Hematopoietic multipotent progenitor cell treated with erythropoietin and hydrocortisone succinate and interleukin-3 and kit ligand, for 8 days (in vitro differentiated cells): Measurements from ENCODE around the gene NPAS4.
"Not testable (repeated sequence)": the region's sequence is repeated elsewhere in the genome, so short reads cannot be mapped to it uniquely, and the experiment has no call there.

Source experiments
- DNase-seq: peaks from one replicate; pipeline ENCODE4 v3.0.0-alpha.2; 2015

Gene NPAS4

DNA sequence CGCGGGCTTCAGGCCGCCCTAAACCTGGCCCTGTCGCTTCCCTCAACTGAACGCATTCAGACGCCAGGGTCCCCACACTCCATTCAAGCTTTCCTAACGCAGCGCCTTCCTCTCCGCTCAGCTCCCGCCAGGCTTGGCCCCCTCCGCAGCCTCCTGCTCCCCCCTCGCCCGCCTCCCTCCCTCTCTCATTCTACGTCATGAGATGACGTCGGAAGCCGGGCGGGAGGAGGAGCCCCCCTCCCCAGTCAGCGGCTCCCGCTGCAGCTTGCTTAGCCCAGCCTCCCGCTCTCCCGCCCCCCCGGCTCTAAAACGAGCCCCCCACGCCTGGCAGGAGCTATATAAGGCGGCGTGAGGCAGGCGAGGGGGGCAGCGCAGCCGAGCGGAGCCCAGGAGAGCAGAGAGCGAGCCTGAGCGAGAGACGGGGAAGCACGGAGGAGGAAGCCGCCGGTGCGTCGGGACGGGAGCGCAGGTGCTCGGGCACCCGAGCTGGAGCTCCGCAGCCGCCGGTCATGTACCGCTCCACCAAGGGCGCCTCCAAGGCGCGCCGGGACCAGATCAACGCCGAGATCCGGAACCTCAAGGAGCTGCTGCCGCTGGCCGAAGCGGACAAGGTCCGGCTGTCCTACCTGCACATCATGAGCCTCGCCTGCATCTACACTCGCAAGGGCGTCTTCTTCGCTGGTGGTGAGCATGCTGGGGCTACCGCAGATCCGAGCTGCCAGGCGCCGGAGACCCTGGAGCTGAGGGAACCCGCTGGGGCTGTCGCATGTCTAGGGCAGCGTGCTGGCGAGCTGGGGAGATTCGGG lies at the start of gene NPAS4:
NPAS4 (plus strand) TSS at position 365 of the 806 bp plus-strand sequence; CDS start at position 510, 145 bp downstream.
- DNase-seq = no peak

DNA sequence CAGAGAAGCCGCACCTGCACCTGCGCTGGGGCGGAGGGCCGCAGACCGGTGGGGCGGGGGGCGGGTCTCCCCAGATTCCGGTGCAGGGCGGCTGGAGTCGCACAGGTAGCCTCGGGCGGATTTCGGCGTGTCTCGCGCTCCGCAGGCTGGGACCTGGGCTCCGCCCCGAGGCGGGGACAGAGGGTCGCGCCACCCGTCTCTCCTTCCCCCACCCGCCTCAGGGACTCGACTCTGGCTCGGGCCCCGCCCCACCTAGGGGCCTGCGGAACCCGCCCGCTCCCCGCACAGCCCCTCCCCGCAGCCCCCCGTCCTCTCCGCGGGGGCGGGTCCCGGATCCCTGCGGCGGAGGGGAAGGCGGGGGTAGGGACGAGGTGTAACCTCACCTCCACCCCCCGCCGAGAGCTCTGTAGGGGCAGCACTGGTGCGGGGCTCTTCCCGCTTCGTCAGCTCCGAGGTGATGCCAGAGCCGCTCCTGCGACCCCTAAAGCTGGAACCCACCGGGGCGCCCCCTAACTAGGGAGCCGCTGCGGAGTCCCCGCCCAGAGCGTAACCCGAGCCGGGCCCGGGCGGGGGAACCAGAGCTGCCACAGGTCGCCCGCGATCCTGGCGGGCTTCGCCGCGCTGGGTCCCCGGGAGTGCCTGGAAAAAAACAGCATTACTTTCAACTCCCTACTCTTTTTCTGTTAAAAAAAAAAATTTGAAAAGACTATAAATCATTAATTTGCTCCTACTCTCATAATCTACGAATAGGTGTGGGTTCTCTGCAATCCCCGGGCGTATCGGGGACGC lies 49.0 kb upstream of the NPAS4 start, which contains the start of gene SLC29A2:
SLC29A2 (minus strand) TSS at position 134 of the 789 bp plus-strand sequence. CDS start 169 bp downstream, outside the sequence.
- peak; percentile 83 for DNase-seq

DNA sequence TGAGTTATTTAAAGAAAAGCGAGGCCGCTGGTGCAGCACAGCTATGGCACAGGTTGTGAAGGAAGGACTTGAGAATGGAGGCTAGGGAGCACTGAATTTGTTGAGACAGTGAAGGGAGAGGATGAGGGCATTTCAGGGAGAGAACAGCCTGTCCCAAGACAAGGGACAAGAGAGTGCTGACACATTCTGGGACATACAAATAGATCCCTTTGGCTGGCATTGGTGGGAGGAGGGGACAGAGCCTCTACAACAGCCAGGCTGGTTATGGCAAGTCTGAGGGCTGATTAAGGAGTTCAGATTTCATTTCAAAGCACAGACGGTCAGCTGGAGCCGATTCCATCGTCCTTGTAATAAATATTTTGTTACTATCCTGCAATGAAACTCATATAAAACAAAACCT lies 47.6 kb upstream of the NPAS4 start:
- no peak for DNase-seq

DNA sequence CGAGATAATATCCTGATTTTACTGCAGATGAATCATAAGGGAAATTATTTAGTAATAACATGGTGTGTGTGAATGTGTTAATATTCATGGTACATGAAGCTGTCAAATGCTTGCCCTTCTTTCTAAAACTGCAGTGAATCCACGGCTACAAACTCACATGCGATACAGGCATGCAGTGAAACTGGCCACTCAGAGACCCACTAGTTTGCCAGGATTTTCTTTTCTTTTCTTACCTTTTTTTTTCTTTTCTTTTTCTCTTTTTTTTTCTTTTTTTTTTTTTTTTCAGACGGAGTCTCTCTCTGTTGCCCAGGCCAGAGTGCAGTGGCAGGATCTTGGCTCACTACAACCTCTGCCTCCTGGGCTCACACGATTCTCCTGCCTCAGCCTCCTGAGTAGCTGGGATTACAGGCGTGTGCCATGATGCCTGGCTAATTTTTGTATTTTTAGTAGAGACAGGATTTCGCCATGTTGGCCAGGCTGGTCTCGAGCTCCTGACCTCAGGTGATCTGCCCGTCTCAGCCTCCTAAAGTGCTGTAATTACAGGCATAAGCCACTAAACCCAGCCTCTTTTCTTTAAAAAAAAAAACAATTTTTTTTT lies 47.0 kb upstream of the NPAS4 start:
- not testable (repeated sequence) for DNase-seq

DNA sequence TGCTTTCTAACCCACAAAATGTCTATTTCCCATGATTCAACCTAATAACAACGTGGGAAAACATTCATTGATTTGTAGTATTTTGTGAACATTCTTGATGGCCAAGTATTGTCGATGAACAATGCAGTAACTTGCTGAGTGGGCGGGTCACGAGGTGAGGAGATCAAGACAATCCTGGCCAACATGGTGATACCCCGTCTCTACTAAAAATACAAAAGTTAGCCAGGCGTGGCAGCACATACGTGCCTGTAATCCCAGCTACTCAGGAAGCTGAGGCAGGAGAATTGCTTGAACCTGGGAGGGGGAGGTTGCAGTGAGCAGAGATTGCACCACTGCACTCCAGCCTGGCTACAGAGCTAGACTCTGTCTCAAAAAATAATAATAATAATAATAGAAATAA lies 40.6 kb upstream of the NPAS4 start:
- not testable (repeated sequence) for DNase-seq

DNA sequence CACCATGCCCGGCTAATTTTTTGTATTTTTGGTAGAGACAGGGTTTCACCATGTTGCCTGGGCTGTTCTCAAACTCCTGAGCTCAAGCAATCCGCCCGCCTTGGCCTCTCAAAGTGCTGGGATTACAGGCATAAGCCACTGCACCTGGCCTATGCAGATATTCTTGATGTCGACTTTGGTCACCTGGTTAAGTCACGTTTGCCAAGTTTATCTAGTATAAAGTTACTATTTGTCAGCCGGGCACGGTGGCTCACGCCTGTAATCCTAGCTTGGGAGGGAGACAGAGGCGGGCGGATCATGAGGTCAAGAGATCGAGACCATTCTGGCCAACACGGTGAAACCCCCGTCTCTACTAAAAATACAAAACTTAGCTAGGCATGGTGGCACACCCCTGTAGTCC lies 36.5 kb upstream of the NPAS4 start:
- not testable (repeated sequence) for DNase-seq

DNA sequence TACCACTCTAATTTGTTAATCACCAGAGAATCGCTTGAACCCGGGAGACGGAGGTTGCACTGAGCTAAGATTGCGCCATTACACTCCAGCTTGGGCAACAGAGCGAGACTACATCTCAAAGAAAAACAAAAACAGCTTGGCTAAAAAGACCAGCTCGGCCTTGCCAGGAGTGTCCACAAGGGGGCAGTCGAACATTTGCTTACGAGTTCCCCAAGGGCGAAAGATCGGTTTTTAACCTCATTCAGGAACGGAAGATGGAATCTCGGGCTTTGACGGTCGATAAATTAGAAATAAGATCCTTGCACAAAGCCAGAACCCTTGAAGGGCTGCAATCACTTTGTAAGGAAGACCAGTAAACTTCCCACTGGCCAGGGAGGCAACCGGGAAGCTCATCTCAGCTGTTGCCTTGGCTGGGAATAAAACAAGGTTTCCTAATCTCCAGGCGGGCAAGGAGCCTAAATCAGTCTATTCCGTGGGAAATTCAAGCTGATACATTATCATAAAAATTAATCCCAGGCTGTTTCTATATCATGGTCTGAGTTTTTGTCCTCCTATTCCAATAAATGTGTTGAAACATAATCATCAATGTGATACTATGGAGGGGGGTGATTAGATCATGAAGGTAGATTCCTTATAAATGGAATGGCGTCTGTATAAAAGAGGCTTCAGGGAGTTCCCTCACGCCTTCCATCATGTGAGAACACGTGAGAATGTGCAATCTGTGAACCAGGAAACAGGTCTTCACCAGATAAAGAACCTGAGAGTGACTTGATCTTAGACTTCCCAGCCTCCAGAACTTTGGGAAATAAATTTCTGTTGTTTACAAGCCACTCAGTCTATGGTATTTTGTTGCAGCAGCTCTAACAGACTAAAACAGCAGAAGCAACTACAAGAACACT lies 34.4 kb upstream of the NPAS4 start:
- peak; percentile 84 for DNase-seq

DNA sequence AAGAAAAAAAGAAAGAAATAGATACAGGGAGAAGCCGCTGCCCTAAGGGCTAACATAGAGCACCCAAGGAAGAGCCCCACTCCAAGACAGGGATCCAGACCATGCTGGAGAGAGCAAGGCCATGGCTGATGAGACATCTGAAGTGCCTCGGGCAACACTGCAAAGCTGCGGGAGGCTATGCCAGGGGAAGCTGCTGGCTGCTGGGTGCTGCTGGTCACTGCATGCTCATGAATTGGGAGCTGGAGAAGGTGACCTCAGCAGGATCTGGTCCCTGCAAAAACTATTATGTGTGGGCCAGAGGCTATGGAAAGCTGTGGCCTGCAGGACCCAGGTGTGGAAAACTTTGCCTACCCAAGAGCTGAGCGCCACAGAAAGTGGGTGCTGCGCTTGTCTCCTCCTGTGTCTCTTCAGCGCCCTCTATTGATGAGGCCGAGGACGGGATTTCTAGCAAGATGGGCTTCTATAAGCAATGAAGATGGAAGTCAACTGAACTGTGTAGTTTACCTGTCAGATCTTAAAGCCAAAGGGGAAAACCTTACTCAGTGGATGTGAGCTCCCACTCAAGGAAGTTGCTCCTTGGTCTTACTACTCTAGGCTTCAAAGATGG lies 32.0 kb upstream of the NPAS4 start:
- peak; percentile 83 for DNase-seq

DNA sequence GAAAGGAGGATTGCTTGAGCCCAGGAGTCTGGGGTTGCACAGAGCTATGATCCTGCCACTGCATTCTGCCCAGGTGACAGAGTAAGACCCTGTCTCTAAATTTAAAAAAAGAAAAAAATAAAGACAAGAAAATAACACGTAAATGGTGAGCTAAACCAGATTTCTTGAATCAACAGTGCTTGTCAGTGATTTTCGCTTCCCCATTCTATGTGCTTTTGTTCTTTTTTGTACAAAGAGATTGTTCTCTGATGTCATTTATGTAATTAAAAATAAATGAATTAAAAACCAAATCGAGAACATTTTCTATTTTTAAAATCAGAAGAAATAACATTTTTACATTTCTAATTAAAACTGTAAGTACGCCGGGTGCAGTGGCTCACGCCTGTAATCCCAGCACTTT lies 29.5 kb upstream of the NPAS4 start:
- DNase-seq = no peak

DNA sequence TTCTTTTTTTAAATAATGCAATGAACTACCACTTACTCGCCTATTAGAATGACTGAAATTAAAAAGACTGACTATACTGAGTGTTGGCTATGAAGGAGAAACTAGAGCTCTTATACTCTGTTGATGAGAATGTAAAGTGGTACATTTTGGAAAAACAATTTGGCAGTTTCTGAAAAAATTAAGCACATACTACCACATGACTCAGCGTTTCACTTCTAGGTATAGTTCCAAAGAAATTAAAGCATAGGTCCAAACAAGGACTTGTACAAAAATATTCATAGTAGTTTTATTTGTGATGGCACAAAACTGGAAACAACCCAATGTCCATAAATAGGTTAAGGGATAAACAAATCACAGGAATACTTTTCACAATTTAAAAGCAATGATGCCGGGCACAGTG lies 26.9 kb upstream of the NPAS4 start:
- no peak for DNase-seq

DNA sequence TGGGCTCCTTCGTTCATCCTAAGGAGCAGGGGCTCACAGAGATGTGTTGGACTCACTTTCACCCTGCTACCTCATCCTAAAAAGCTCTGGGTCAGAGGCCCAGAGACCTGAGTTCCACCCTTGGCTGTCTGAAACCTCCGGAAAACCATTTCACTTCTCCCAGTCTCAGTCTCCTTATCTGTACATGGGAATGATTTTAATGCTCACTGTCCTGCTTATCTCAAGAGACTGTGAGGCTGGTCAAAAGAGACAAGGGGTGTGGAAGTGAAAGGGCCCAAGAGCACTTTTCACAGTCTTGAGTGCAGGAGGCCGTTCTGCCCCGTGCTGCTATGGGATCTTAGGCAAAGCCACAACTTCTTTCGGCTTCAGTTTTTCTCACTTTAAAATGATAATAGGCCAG lies 13.2 kb upstream of the NPAS4 start:
- DNase-seq = no peak

DNA sequence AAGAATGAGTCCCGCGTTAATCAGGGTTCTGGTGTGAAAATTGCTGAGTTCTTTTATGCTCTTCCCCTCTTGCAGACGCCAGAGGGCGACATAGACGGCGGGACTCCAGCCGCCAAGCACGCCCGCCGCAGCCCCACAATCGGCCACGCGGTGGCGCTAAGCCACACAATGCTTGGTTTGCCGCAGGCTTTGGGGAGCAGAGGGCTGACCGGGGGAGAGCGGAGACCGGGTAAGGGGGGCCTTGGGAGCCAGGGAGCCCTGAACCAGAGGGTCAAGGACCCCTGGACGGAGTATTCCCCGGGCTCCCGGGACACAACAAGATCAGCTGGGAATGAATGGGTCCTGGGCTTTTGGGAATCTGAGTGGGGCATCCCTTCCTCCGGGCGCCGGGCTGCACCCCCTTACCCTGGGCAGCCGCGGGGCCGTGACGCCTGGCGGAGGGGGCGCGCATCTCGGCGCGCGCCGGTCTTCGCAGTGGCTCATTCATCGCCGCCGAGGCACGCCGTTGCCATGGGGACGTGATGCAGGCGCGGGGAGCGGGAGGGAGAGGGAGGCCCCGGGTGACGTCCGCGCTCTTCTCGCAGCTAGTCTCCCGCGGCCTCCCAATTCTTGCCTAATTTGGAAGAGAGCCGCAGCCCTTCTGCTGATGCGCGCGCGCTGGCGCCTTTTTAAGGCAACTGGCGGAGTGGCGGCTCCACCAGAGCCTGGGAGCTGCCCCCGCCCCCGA lies 12.2 kb upstream of the NPAS4 start:
- peak; percentile 83 for DNase-seq

DNA sequence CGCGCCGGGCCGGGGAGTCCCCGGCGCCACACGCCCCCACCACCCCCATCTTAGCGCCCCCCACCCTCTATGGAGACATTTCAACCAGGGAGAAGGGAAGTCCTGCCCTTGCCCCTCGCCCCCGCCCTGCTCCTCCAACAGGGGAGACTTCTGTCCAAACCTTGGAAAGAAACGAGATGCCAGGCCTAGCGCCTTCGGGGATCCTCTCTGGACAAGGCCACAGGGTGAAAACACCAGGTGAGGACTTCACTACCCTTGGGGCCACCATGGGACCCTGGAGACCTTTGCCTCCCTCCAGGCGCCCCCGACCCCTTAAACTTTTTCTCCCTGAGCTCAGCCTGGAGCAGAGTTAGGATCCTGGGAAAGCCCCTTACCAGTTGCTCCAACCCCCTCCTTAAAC lies 11.6 kb upstream of the NPAS4 start:
- no peak for DNase-seq

DNA sequence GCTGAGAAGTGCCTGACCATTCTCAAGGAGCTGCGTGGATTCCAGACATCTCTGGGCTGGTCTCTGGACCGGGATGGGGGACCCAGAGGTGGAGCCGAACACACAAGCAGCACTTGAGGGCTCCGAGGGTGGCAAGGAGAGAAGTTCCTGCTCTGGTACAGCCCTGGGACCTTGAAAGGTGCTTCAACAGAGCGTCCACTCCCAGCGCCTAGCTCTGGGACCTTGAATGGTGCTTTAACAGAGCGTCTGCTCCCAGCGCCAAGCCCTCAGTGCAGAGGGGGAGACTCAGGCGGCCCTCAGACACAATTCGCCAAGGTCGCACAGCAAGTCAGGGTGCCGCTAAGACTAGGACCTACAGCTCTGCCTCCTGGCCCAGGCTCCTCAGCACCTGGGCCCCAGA lies 10.6 kb upstream of the NPAS4 start:
- no peak for DNase-seq

DNA sequence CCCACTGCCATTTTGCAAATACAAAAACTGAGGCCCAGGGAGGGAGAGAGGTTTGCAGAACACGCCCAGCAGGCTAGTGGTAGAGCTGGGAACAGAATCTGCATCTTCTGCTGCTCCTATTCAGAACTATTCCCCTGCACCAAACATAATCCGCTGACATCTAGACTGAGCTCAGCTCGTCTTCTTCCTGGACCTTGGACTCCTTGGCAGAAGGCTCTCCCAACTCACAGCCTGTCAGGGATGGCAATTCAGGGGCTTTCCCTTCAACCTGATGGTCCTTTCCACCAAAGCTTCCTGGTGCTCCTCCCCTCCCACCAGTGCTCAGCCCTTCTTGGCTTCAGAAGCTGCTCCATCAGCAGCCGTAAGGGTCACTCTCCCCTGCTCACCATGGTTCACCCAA lies 9.5 kb upstream of the NPAS4 start:
- DNase-seq = no peak

DNA sequence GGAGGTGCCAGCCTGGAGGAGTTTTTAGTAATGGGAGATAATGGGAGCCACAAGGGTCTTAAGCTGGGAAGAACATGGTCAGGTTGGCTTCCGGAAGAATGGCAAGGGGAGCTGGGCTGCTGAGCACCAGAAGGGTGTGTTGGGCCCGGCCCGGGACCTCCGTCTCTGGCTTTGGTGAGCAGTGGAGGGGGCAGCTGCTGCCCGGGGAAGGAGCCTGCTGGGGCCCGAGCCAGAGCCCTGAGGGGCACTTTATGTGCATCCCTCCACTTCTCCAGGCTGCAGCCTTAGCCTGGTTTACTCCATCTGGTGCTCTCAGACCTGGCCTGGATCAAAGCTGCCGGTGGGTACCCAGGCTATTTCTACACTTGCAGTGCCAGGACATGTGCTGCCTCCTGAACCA lies 8.7 kb upstream of the NPAS4 start:
- DNase-seq = no peak

DNA sequence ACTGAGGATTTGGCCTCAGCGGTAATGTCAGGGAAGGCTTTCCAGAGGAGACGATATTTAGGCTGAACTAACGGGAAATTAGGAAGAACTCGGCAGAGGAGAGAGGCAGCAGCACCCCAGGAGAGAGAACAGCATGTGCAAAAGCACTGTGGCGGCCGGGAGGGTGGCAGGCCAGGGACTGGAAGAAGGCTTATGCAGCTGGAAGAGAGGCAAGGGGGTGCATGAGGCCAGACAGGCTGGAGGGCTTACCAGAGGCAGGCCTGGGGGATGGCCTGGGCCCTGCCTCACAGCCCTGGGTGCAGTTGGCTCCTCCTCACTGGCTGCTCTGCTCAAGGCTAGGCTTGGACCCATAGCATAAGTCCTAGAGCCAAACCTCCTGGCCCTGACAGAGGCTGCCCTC lies 7.7 kb upstream of the NPAS4 start:
- DNase-seq = no peak

DNA sequence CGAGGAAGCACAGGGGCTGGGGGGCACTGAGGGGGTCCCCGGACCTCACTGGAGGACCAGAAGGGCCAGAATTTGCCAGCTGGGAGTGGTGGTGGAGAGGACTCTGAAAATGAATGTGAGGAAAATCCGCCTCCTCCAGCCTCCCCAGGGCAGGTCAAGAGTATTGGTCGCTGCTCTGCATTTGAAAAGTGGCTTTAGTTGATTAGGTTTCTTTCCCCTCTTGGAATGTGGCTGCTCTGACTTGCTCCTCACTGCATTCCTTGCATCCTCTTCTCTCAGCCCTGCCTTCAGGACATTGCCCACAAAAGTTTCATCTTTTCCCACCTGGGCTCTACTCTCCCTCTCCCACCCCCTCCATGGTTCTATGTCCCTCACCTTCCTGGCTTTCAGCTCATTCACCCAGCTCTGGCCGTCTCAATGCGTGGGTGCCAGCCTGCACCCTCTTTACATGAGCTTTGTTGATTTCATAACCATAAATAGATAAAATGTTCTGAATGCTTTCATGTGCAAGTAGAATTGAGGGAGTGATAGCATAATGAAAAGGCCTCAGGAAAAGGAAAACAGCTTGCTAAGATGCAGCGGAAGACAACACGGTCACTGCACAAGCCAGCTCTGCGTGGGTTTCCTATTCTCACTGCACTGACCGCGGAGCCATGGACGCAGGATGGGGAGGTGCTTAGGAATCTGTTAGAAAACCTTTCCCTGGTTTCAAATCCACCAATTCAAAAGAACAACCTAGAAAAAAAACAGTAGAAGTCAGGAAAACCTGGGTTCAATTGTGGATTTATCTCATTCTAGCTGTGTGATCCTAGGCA lies 6.5 kb upstream of the NPAS4 start:
- no peak for DNase-seq

DNA sequence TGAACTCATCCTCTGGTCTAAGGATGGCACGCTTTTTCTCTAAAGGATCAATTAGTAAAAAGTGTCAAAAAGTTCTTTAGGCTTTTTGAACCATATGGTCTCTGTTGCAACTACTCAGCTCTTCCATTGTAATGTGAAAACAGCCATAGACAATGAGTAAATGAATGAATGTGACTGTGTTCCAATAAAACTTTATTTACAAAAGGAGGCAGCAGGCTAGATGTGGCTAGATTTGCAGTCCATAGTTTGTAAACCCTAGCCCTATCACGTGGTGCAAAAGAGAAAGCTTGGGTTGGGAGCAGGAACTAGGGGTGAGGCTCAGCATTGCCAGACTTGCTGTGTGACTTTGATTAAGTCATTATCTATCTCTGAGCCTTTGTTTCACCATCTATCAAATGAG lies 5.4 kb upstream of the NPAS4 start:
- peak; percentile 2 for DNase-seq

DNA sequence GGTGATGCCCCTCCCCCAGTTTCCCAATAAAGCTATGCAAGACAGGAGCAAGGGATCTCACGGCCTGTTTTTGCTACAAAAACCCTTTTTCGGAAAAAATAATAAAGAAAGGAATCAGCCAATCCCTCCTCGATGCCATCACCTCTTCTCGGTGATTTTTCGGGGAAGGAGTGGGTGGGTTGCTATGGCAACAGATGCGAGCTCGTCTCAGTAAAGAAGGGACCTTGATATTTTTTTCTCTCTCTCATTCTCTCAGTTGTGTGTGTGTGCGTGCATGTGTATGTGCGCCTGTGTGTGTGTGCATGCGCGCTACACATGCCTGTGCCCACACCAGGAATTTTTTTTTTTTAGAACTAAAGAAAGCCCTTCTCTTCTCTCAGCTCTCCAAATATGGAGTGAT lies 3.8 kb upstream of the NPAS4 start:
- DNase-seq = no peak
